H9 (cell line): ENCODE data around the gene PRR5L. TPM values are rescaled to one million over a fixed set of nuclear protein-coding genes. Genes with fewer than 3 reads are reported as not detected.

Experiments
- DNase-seq: peaks from one replicate; pipeline ENCODE4 v3.0.0-alpha.2; 2017
- H2AFZ ChIP-seq: one replicate; pipeline ENCODE4 v1.6.1; 2013; ENCODE audit warnings: mild to moderate bottlenecking, low read length, control low read depth, moderate library complexity
- H2AK5ac ChIP-seq: 2 replicates; pipeline ENCODE4 v1.6.1; 2013; ENCODE audit warnings: low read length, control low read depth, mixed read lengths; ENCODE audit not compliant: insufficient read length
- H2BK120ac ChIP-seq: one replicate; pipeline ENCODE4 v1.6.1; 2013; ENCODE audit warnings: low read depth, mild to moderate bottlenecking, low read length, control low read depth, inconsistent platforms; ENCODE audit not compliant: poor library complexity, severe bottlenecking
- H2BK12ac ChIP-seq: 2 replicates; pipeline ENCODE4 v1.6.1; 2013; ENCODE audit warnings: low read length, control low read depth, mixed read lengths, low read depth; ENCODE audit not compliant: insufficient read length
- H2BK15ac ChIP-seq: 2 replicates; pipeline ENCODE4 v1.6.1; 2013; ENCODE audit warnings: low read depth, low read length, control low read depth
- H2BK20ac ChIP-seq: one replicate; pipeline ENCODE4 v1.6.1; 2013; ENCODE audit warnings: low read depth, mild to moderate bottlenecking, low read length, control low read depth, inconsistent platforms; ENCODE audit not compliant: poor library complexity, severe bottlenecking
- H2BK5ac ChIP-seq: 2 replicates; pipeline ENCODE4 v1.6.1; 2013; ENCODE audit warnings: low read length, control low read depth, mixed read lengths; ENCODE audit not compliant: insufficient read length
- H3K14ac ChIP-seq: 2 replicates; pipeline ENCODE4 v1.6.1; 2013; ENCODE audit warnings: low read length, control low read depth; ENCODE audit not compliant: insufficient read depth
- H3K18ac ChIP-seq: 2 replicates; pipeline ENCODE4 v1.6.1; 2013; ENCODE audit warnings: low read depth, mild to moderate bottlenecking, mixed read lengths, low read length, control low read depth; ENCODE audit not compliant: insufficient read length
- H3K23ac ChIP-seq: 2 replicates; pipeline ENCODE4 v1.6.1; 2013; ENCODE audit warnings: low read length, control low read depth, mixed read lengths, low read depth; ENCODE audit not compliant: insufficient read length
- H3K23me2 ChIP-seq: 2 replicates; pipeline ENCODE4 v1.6.1; 2013; ENCODE audit warnings: low read depth, mild to moderate bottlenecking, mixed read lengths, low read length, control low read depth; ENCODE audit not compliant: insufficient read length, poor library complexity, severe bottlenecking
- H3K27ac ChIP-seq: 2 replicates; pipeline ENCODE4 v1.5.1; 2013; ENCODE audit warnings: low read length, control low read depth, mixed read lengths, low read depth; ENCODE audit not compliant: insufficient read length
- H3K27me3 ChIP-seq: 2 replicates; pipeline ENCODE4 v1.6.1; 2013; ENCODE audit warnings: low read length, control low read depth, inconsistent platforms; ENCODE audit not compliant: insufficient read depth
- H3K4ac ChIP-seq: 2 replicates; pipeline ENCODE4 v1.6.1; 2013; ENCODE audit warnings: low read depth, mild to moderate bottlenecking, control low read depth, inconsistent platforms, low read length, moderate library complexity
- H3K4me1 ChIP-seq: 2 replicates; pipeline ENCODE4 v1.6.1; 2013; ENCODE audit warnings: low read length, control low read depth, inconsistent platforms; ENCODE audit not compliant: insufficient read depth
- H3K4me2 ChIP-seq: 2 replicates; pipeline ENCODE4 v1.6.1; 2013; ENCODE audit warnings: low read length, control low read depth, mixed read lengths; ENCODE audit not compliant: insufficient read length, insufficient read depth
- H3K56ac ChIP-seq: 2 replicates; pipeline ENCODE4 v1.6.1; 2013; ENCODE audit warnings: low read depth, mild to moderate bottlenecking, mixed read lengths, low read length, control low read depth; ENCODE audit not compliant: insufficient read length
- H3K79me1 ChIP-seq: 2 replicates; pipeline ENCODE4 v1.6.1; 2013; ENCODE audit warnings: low read depth, mild to moderate bottlenecking, moderate library complexity, low read length, control low read depth, inconsistent platforms; ENCODE audit not compliant: insufficient read depth, poor library complexity, severe bottlenecking
- H3K79me2 ChIP-seq: 2 replicates; pipeline ENCODE4 v1.6.1; 2013; ENCODE audit warnings: low read length, control low read depth, inconsistent platforms; ENCODE audit not compliant: insufficient read depth
- H3K9ac ChIP-seq: 2 replicates; pipeline ENCODE4 v1.6.1; 2013; ENCODE audit warnings: low read length, control low read depth, mixed read lengths; ENCODE audit not compliant: insufficient read length; ENCODE audit errors: extremely low read depth
- H3K9me3 ChIP-seq: one replicate; pipeline ENCODE4 v1.6.1; 2013; ENCODE audit warnings: low read depth, low read length, inconsistent platforms; ENCODE audit not compliant: control insufficient read depth
- H3T11ph ChIP-seq: one replicate; pipeline ENCODE4 v1.6.1; 2013; ENCODE audit warnings: mild to moderate bottlenecking, low read length, control low read depth, inconsistent platforms
- H4K20me1 ChIP-seq: one replicate; pipeline ENCODE4 v1.6.1; 2013; ENCODE audit not compliant: control insufficient read depth, insufficient read length, insufficient read depth
- H4K5ac ChIP-seq: 2 replicates; pipeline ENCODE4 v1.6.1; 2013; ENCODE audit warnings: low read depth, mild to moderate bottlenecking, mixed read lengths, low read length, control low read depth; ENCODE audit not compliant: insufficient read length
- H4K8ac ChIP-seq: replicated peaks from 2 replicates; pipeline ENCODE4 v1.6.1; 2013; ENCODE audit warnings: low read length, control low read depth, mixed read lengths, low read depth; ENCODE audit not compliant: insufficient read length
- H4K91ac ChIP-seq: 2 replicates; pipeline ENCODE4 v1.6.1; 2013; ENCODE audit warnings: low read depth, mild to moderate bottlenecking, moderate library complexity, mixed read lengths, low read length, control low read depth; ENCODE audit not compliant: insufficient read length
- H3K27ac Mint-ChIP-seq, 3 experiments: 2 replicates in 2 of 3; 3 replicates in 1 of 3; pipeline ENCODE4 v1.8.0; 2020 to 2021; ENCODE audit warnings: mixed read lengths in 3 of 3, mild to moderate bottlenecking in 1 of 3, moderate library complexity in 1 of 3
- H3K27me3 Mint-ChIP-seq: 2 replicates; pipeline ENCODE4 v1.8.0; 2021; ENCODE audit warnings: low read depth, mild to moderate bottlenecking, moderate library complexity, mixed read lengths
- H3K36me3 Mint-ChIP-seq, 3 experiments: 2 replicates in 2 of 3; 3 replicates in 1 of 3; pipeline ENCODE4 v1.8.0; 2020 to 2021; ENCODE audit warnings: low read depth in 3 of 3, mixed read lengths in 3 of 3; ENCODE audit not compliant: insufficient read depth in 1 of 3
- H3K4me1 Mint-ChIP-seq, 2 experiments: 2 replicates each; pipeline ENCODE4 v1.8.0; 2020; ENCODE audit warnings: mixed read lengths in 2 of 2
- H3K4me3 Mint-ChIP-seq, 2 experiments: 2 replicates in 1 of 2; 3 replicates in 1 of 2; pipeline ENCODE4 v1.8.0; 2020 to 2021; ENCODE audit warnings: mild to moderate bottlenecking in 2 of 2, mixed read lengths in 2 of 2, moderate library complexity in 1 of 2
- H3K9me3 Mint-ChIP-seq, 2 experiments: 2 replicates in 1 of 2; 3 replicates in 1 of 2; pipeline ENCODE4 v1.8.0; 2020; ENCODE audit warnings: mild to moderate bottlenecking in 2 of 2, mixed read lengths in 2 of 2, moderate library complexity in 1 of 2
- WGBS: extraction: QIAGEN DNeasy Blood & Tissue Kit; methylation state at CpG from one replicate; pipeline ENCODE4 v1.1.7; 2013; ENCODE audit warnings: missing lambda C conversion rate, low lambda C conversion rate, mixed read lengths; ENCODE audit not compliant: insufficient read length; ENCODE audit errors: extremely low coverage; 5-methylcytosine and 5-hydroxymethylcytosine counted together
- total RNA-seq: library from RNA; stranded (reverse); gene quantifications from 2 replicates; pipeline ENCODE4 v1.2.1, GENCODE V29; 2021
- TF ChIP-seq, protein P1 (sequence below): fragments of 200-600 bp; sonication (generic); conservative IDR thresholded peaks from 3 replicates; pipeline ENCODE4 v1.8.0; 2021; ENCODE audit warnings: antibody characterized with exemption, mild to moderate bottlenecking

PRR5L gene
- total RNA-seq, 1 experiment from 2014 or later, result 5.6 TPM

DNA sequence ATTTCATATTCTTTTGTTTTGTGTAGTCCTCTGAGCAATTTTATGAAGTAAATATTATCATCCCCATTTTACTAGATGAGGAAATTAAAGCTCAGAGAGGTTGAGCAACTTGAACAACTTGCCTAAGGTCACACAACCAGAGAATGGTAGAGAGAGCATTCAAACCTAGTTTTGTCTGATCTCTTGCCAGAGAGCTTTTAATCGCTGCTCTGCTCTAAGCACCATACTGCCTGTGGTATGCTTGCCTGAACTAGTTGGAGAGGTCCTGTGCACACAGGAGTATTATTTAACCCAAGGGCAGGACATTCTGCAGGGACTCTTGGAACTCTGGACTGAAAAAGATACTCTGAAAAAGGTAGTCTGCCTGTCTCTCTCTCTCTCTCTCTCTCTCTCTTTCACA is 175.5 kb downstream of the PRR5L start:
- DNase-seq, result no peak
- no peak overlapping the region for H3K27ac ChIP-seq
- H3K56ac ChIP-seq, result no peak overlapping the region
- H3K18ac ChIP-seq, result no peak overlapping the region
- no peak overlapping the region for H3K9ac ChIP-seq
- no peak overlapping the region for H2BK120ac ChIP-seq
- H3K4me3 Mint-ChIP-seq, result no peak overlapping the region
- H4K91ac ChIP-seq, result no peak overlapping the region
- H2BK20ac ChIP-seq, result no peak overlapping the region
- no peak overlapping the region for H2AFZ ChIP-seq
- no peak overlapping the region for H3K4me2 ChIP-seq
- peaks cover 9 to 13% of the 10 kb centered on the region in 2 experiments for H3K4me1 Mint-ChIP-seq
- TF ChIP-seq, protein P1, sequence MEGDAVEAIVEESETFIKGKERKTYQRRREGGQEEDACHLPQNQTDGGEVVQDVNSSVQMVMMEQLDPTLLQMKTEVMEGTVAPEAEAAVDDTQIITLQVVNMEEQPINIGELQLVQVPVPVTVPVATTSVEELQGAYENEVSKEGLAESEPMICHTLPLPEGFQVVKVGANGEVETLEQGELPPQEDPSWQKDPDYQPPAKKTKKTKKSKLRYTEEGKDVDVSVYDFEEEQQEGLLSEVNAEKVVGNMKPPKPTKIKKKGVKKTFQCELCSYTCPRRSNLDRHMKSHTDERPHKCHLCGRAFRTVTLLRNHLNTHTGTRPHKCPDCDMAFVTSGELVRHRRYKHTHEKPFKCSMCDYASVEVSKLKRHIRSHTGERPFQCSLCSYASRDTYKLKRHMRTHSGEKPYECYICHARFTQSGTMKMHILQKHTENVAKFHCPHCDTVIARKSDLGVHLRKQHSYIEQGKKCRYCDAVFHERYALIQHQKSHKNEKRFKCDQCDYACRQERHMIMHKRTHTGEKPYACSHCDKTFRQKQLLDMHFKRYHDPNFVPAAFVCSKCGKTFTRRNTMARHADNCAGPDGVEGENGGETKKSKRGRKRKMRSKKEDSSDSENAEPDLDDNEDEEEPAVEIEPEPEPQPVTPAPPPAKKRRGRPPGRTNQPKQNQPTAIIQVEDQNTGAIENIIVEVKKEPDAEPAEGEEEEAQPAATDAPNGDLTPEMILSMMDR, result no peak
- no peaks in the 10 kb centered on the region for H3K9me3 ChIP-seq
- H2BK5ac ChIP-seq, result no peak overlapping the region
- no peaks in the 10 kb centered on the region for H3K79me2 ChIP-seq
- H3T11ph ChIP-seq, result no peak overlapping the region
- H4K20me1 ChIP-seq, result no peaks in the 10 kb centered on the region
- no peaks in the 10 kb centered on the region; the same call in none of the 2 replicates for H3K27me3 Mint-ChIP-seq
- no peaks in the 10 kb centered on the region for H3K79me1 ChIP-seq
- no peak overlapping the region for H3K14ac ChIP-seq
- H2AK5ac ChIP-seq, result no peak overlapping the region
- H4K5ac ChIP-seq, result no peak overlapping the region
- no peak overlapping the region for H3K27ac Mint-ChIP-seq
- H3K4me1 ChIP-seq, result no peaks in the 10 kb centered on the region
- no peaks in the 10 kb centered on the region for H3K23me2 ChIP-seq
- H3K4ac ChIP-seq, result no peak overlapping the region
- H3K9me3 Mint-ChIP-seq, result no peaks in the 10 kb centered on the region
- H2BK12ac ChIP-seq, result no peak overlapping the region
- no peak overlapping the region for H4K8ac ChIP-seq
- no peak overlapping the region for H3K23ac ChIP-seq
- H3K27me3 ChIP-seq, result no peaks in the 10 kb centered on the region
- no peak overlapping the region for H2BK15ac ChIP-seq
- WGBS, result no CpG with 5 or more reads among the region's 1 CpG
- H3K36me3 Mint-ChIP-seq, result no peaks in the 10 kb centered on the region
